Osteocyte (in vitro differentiated cells): ENCODE data around the gene PLCD1. TPM values are rescaled to one million over a fixed set of nuclear protein-coding genes. Genes with fewer than 3 reads are reported as not detected.
"Not testable (repeated sequence)": the region's sequence is repeated elsewhere in the genome, so short reads cannot be mapped to it uniquely, and the experiment has no call there.

Source experiments
- DNase-seq: peaks from one replicate; pipeline ENCODE4 v3.0.0; 2021; ENCODE audit warnings: mixed read lengths; ENCODE audit not compliant: unreplicated experiment; ENCODE audit errors: extremely low spot score
- H3K27ac Mint-ChIP-seq: one replicate; pipeline ENCODE4 v1.8.0; 2021; ENCODE audit warnings: mild to moderate bottlenecking, mixed read lengths; ENCODE audit not compliant: unreplicated experiment
- H3K27me3 Mint-ChIP-seq: one replicate; pipeline ENCODE4 v1.8.0; 2021; ENCODE audit warnings: mixed read lengths; ENCODE audit not compliant: unreplicated experiment
- H3K36me3 Mint-ChIP-seq: one replicate; pipeline ENCODE4 v1.8.0; 2021; ENCODE audit warnings: mixed read lengths; ENCODE audit not compliant: unreplicated experiment
- H3K4me1 Mint-ChIP-seq: one replicate; pipeline ENCODE4 v1.8.0; 2021; ENCODE audit warnings: mixed read lengths; ENCODE audit not compliant: unreplicated experiment
- H3K4me3 Mint-ChIP-seq: one replicate; pipeline ENCODE4 v1.8.0; 2021; ENCODE audit warnings: mild to moderate bottlenecking, moderate library complexity, mixed read lengths; ENCODE audit not compliant: unreplicated experiment
- H3K9me3 Mint-ChIP-seq: one replicate; pipeline ENCODE4 v1.8.0; 2021; ENCODE audit warnings: mixed read lengths; ENCODE audit not compliant: unreplicated experiment
- total RNA-seq: library from RNA; stranded (reverse); gene quantifications from 2 replicates; pipeline ENCODE4 v1.2.1, GENCODE V29; 2021
- TF ChIP-seq, protein P1 (sequence below): fragments of 200-600 bp; sonication (generic); IDR thresholded peaks from 2 replicates; pipeline ENCODE4 v1.5.0; 2021; ENCODE audit warnings: antibody characterized with exemption, mild to moderate bottlenecking, moderate library complexity

PLCD1 gene
- total RNA-seq, 1 donor from 2014 or later = 21.8 TPM

- TF ChIP-seq, protein P1, sequence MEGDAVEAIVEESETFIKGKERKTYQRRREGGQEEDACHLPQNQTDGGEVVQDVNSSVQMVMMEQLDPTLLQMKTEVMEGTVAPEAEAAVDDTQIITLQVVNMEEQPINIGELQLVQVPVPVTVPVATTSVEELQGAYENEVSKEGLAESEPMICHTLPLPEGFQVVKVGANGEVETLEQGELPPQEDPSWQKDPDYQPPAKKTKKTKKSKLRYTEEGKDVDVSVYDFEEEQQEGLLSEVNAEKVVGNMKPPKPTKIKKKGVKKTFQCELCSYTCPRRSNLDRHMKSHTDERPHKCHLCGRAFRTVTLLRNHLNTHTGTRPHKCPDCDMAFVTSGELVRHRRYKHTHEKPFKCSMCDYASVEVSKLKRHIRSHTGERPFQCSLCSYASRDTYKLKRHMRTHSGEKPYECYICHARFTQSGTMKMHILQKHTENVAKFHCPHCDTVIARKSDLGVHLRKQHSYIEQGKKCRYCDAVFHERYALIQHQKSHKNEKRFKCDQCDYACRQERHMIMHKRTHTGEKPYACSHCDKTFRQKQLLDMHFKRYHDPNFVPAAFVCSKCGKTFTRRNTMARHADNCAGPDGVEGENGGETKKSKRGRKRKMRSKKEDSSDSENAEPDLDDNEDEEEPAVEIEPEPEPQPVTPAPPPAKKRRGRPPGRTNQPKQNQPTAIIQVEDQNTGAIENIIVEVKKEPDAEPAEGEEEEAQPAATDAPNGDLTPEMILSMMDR = no peak
- Mint-ChIP-seq H3K4me1 (peaks cover 21% of the 10 kb centered on the region), H3K4me3 (no peak overlapping the region), H3K9me3 (no peaks in the 10 kb centered on the region), H3K27me3 (peaks cover 5% of the 10 kb centered on the region), H3K27ac (no peak overlapping the region), H3K36me3 (no peaks in the 10 kb centered on the region)
- no peak for DNase-seq
Measured at GRCh38 chr3:38036286-38036685, 6.8 kb upstream of the PLCD1 start.

DNA sequence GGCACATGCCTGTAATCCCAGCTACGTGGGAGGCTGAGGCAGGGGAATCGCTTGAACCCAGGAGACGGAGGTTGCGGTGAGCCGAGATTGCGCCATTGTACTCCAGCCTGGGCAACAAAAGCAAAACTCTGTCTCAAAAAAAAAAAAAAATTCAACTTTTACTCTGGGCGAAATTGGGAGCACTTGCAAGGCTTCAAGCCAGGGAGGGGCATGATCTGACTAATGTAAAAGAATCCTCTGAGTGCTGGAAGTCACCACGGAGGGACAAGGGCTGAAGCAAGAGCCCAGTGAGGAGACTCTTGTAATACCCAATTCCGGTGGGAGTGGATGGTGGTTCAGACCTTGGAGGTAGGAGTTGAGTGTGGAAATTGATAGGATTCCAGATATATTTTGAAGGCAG, 4.9 kb upstream of the PLCD1 start:
- not testable (repeated sequence) for H3K4me3 Mint-ChIP-seq, H3K9me3 Mint-ChIP-seq, H3K36me3 Mint-ChIP-seq, H3K27me3 Mint-ChIP-seq, H3K27ac Mint-ChIP-seq, DNase-seq
- peaks cover 21% of the 10 kb centered on the region for H3K4me1 Mint-ChIP-seq

DNA sequence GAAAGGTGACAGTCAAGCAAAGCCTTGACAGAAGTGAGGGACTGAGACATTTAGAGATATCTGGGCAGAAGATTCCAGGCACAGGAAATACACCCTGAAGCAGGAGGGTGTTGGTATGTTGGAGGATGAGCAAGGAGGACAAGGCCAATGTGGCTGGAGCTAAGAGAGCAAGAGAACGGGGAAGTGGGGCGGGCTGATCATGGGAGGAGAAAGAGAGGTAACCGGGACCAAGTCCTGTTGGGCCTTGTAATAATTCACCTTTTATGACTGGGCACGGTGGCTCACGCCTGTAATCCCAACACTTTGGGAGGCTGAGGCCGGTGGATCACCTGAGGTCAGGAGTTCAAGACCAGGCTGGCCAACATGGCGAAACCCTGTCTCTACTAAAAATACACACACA, 4.1 kb upstream of the PLCD1 start:
- not testable (repeated sequence) for H3K27ac Mint-ChIP-seq, H3K9me3 Mint-ChIP-seq, H3K36me3 Mint-ChIP-seq, H3K4me3 Mint-ChIP-seq, H3K27me3 Mint-ChIP-seq, DNase-seq
- H3K4me1 Mint-ChIP-seq = peaks cover 15% of the 10 kb centered on the region

GRCh38 chr3:38032328-38032865, 3.0 kb upstream of the PLCD1 start:
- DNase-seq = no peak
- Mint-ChIP-seq H3K27me3 (no peaks in the 10 kb centered on the region), H3K9me3 (no peaks in the 10 kb centered on the region), H3K4me1 (peaks cover 17% of the 10 kb centered on the region), H3K36me3 (no peaks in the 10 kb centered on the region), H3K4me3 (no peak overlapping the region), H3K27ac (no peak overlapping the region)
- TF ChIP-seq, protein P1 = no peak

GRCh38 chr3:38031022-38031994, 1.9 kb upstream of the PLCD1 start:
- Mint-ChIP-seq H3K27ac (peak overlapping the region; percentile 86), H3K9me3 (no peaks in the 10 kb centered on the region), H3K4me3 (peak overlapping the region; percentile 57), H3K27me3 (no peaks in the 10 kb centered on the region), H3K4me1 (peaks cover 17% of the 10 kb centered on the region), H3K36me3 (no peaks in the 10 kb centered on the region)
- TF ChIP-seq, protein P1 = no peak
- no peak for DNase-seq
